ENCODE results near the gene OR6S1. TPM values are rescaled to one million over a fixed set of nuclear protein-coding genes. Genes with fewer than 3 reads are reported as not detected.

The OR6S1 gene
- total RNA-seq, 1 donor from 2014 or later = not detected

DNA sequence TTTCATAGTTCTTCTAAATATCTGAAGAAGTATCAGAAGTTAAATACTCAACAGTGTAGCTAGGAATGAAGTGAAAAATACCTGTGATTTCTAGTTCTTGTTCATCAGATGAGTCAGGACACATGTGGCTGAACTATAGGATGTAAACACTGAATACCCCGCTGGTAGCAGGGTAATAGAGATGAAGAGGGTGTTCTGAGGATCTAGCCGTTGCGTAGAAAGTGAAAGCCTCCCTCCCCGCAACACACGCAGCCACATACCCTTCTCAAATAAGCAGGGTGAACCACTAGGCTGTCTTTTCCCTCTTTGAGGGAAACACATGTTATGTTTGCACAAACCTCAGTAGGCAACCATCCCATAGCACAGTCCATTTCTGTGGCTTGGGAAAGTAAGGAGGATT is 33.9 kb downstream of the OR6S1 start:
- H3K36me3 Mint-ChIP-seq (ENCODE audit: insufficient read depth) = no peaks in the 10 kb centered on the region
- H3K27ac Mint-ChIP-seq = no peak overlapping the region
- H3K4me1 Mint-ChIP-seq (ENCODE audit: low read depth) = no peaks in the 10 kb centered on the region
- H3K27me3 Mint-ChIP-seq = no peaks in the 10 kb centered on the region
- H3K4me3 Mint-ChIP-seq (ENCODE audit: low read depth) = no peak overlapping the region
- TF ChIP-seq CTCF (IDR thresholded peaks at IDR 0.05; ENCODE audit: unreplicated experiment) = no peak
- DNase-seq (ENCODE audit: low spot score, unreplicated experiment) = no peak
- no peaks in the 10 kb centered on the region for H3K9me3 Mint-ChIP-seq (ENCODE audit: low read depth)

DNA sequence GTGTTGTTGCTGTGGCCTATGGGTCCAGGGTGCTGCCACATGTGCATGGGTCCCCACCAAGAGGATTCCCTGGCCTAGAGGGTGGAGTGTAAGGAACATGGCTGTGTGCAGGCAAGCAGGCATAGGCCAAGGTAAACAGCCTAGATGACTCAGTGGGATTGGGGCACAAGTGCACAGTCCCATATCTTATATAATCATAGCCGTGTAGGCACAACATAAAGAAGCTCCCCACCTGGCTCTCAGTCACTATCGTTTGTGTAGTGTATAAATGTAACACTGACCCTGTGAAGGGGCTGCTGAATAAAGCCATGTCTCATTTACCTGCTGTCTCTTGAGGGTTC is 34.6 kb downstream of the OR6S1 start:
- no peak for TF ChIP-seq CTCF (IDR thresholded peaks at IDR 0.05; ENCODE audit: unreplicated experiment)
- H3K27ac Mint-ChIP-seq = no peak overlapping the region

GRCh38 chr14:20606190-20606901 is 35.1 kb downstream of the OR6S1 start:
- no peaks in the 10 kb centered on the region for H3K9me3 Mint-ChIP-seq (ENCODE audit: low read depth)
- H3K27ac Mint-ChIP-seq = peak overlapping the region; percentile 22
- no peaks in the 10 kb centered on the region for H3K36me3 Mint-ChIP-seq (ENCODE audit: insufficient read depth)
- no peak overlapping the region for H3K4me3 Mint-ChIP-seq (ENCODE audit: low read depth)
- peak; percentile 68 for TF ChIP-seq CTCF (IDR thresholded peaks at IDR 0.05; ENCODE audit: unreplicated experiment)
- no peak for DNase-seq (ENCODE audit: low spot score, unreplicated experiment)
- H3K4me1 Mint-ChIP-seq (ENCODE audit: low read depth) = no peaks in the 10 kb centered on the region
- no peaks in the 10 kb centered on the region for H3K27me3 Mint-ChIP-seq

More for the DNA sequence above, 34.6 kb downstream of the OR6S1 start:
- no peak for DNase-seq (ENCODE audit: low spot score, unreplicated experiment)
- no peaks in the 10 kb centered on the region for H3K4me1 Mint-ChIP-seq (ENCODE audit: low read depth)
- no peaks in the 10 kb centered on the region for H3K27me3 Mint-ChIP-seq
- no peaks in the 10 kb centered on the region for H3K9me3 Mint-ChIP-seq (ENCODE audit: low read depth)
- H3K36me3 Mint-ChIP-seq (ENCODE audit: insufficient read depth) = no peaks in the 10 kb centered on the region
- H3K4me3 Mint-ChIP-seq (ENCODE audit: low read depth) = no peak overlapping the region

DNA sequence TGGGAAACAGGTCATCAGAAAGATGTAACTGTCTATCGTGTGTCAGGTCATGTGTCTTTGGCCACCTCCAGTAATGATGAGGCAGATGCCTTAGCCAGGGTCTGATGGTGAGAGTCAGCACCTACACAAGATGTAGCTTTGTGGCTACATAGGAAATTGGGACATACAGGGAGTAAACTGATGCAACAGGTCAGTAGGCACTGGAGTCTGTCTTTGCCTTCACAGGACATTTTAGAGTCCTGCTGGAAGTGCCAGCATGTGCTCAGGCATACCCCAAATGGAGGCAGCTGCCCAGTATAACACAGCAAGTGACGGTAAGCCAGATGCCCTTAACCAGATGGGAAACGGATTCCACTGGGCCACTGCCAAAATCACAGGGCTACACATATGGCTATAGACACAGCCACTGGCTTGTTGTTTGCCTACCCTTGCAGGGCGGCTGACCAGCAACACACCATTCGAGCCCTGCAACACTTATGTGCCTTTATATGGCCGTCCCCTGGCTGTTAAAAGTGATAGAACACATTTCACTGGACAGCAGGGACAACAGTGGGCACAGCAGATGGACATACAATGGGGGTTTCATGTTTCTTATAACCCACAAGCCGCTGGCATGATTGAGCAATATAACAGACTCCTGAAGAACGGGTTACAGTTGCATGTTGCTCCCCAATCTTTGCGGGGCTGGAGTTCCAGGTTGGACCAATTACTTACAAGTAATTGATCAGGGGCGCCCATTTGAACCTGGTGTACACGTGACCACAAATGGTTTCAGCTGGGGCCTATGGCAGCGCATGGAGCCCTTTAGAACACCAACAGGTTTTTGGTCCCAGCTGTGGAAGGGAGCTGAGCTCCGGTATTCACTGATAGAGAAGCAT is 37.4 kb downstream of the OR6S1 start:
- DNase-seq (ENCODE audit: low spot score, unreplicated experiment) = no peak
- no peak for TF ChIP-seq CTCF (IDR thresholded peaks at IDR 0.05; ENCODE audit: unreplicated experiment)
- H3K4me1 Mint-ChIP-seq (ENCODE audit: low read depth) = no peaks in the 10 kb centered on the region
- H3K9me3 Mint-ChIP-seq (ENCODE audit: low read depth) = no peaks in the 10 kb centered on the region
- H3K27me3 Mint-ChIP-seq = no peaks in the 10 kb centered on the region
- H3K36me3 Mint-ChIP-seq (ENCODE audit: insufficient read depth) = no peaks in the 10 kb centered on the region
- H3K4me3 Mint-ChIP-seq (ENCODE audit: low read depth) = no peak overlapping the region
- H3K27ac Mint-ChIP-seq = no peak overlapping the region

DNA sequence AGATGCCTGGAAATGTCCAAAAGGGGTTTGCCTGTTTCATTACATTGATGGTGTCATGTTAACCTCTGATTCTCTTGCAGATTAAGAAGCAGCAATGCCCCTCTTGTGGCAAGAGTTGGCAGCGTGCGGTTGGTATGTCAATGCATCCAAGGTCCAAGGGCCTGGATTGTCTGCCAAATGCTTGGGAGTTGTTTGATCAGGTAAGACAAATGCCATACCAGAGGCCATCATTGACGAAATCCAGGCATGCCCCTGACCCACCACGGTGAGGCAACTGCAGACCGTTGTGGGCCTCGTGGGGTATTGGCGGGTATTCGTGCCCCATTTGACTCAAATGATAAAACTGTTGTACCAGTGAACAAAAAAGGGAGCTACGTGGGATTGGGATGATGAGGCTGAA is 38.9 kb downstream of the OR6S1 start:
- TF ChIP-seq CTCF (IDR thresholded peaks at IDR 0.05; ENCODE audit: unreplicated experiment) = no peak
- Mint-ChIP-seq H3K36me3 (ENCODE audit: insufficient read depth) (no peaks in the 10 kb centered on the region), H3K9me3 (ENCODE audit: low read depth) (no peaks in the 10 kb centered on the region), H3K4me1 (ENCODE audit: low read depth) (no peaks in the 10 kb centered on the region), H3K27me3 (no peaks in the 10 kb centered on the region), H3K4me3 (ENCODE audit: low read depth) (no peak overlapping the region), H3K27ac (no peak overlapping the region)
- DNase-seq (ENCODE audit: low spot score, unreplicated experiment) = no peak
